Endothelial cell of hepatic sinusoid (primary cell): Measurements from ENCODE around the gene ZNF628.

ENCODE experiments used
- in situ Hi-C: cut with HindIII; loops from 2 replicates; pipeline ENCODE4 v1.10.0; 2017; ENCODE audit warnings: low sequenced_read_pairs

Gene ZNF628

DNA sequence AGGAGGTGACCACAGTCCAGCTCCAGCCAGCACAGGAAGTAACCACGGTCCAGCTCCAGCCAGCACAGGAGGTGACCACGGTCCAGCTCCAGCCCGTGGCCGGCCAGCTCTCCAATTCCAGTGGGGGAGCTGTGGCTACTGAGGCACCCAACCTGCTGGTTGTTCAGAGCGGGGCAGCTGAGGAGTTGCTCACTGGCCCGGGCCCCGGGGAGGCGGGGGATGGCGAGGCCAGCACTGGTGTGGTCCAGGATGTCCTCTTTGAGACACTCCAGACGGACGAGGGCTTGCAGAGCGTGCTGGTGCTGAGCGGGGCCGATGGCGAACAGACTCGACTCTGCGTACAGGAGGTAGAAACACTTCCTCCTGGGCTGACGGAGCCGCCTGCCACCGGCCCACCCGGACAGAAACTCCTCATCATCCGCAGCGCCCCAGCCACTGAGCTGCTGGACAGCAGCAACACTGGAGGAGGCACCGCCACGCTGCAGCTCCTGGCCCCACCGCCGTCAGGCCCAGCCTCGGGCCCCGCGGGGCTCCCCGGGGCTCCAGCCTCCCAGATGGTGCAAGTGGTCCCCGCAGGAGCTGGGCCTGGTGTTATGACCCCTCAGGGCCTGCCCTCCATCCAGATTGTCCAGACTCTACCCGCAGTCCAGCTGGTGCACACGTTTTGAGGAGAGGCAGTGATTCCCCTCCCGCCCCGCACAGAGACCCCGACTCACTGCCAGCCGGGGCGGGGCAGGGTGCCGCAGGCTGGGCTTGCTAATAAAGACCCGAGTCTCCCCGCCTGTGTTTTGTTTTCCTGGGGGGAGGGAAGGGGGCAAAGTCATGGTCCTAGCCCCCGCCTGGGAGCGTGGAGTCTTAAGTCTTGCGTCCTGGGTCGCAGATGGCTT is 7.5 kb downstream of the ZNF628 start:
- in situ Hi-C loops, result no loop called here

DNA sequence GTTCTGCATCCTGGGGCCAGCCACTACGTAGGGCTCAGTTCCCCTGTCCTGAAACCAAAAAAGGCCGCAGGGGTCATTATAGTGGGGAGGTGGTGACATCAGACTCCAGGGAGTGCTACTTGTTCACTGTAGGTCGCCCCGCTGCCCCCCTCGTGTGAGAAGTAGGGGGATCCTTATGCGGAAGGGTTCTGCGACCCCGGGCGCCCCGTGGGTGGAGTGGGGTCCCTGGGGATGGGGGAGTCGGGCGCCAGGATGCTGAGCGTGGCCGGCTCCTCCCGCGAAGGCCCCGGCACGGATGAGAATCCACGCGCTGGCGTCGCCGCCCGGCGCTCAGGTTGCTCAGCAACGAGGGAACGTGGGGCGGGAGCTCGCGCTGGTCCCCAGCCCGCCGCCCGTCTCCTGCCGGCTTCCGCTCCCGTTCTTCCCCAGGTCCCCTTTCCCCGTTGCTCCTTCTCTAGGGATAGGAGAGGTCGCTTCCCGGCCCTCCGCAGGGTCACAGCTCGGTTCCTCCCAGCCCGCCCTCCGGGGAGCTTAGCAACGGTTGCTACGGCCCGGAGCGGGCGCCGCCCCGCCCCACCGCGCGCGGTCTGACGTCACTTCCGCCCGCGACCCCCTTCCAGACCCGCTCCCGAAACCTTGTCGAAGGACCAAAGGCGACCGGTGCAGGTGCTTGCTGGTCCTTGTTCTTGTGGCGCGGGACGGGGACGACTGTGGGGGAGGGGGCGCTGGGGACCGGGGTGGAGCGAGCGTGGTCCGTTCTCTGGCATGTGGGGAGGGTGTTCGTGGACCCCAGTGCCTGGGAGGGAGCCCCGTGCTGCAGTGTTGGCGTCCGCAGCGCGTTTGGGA is 8.4 kb downstream of the ZNF628 start, which contains the start of gene NAT14:
Gene NAT14, plus strand, starts transcription at position 596 of the 846 bp plus-strand sequence. CDS start 521 bp downstream, outside the sequence.
- in situ Hi-C loops, result no loop called here

DNA sequence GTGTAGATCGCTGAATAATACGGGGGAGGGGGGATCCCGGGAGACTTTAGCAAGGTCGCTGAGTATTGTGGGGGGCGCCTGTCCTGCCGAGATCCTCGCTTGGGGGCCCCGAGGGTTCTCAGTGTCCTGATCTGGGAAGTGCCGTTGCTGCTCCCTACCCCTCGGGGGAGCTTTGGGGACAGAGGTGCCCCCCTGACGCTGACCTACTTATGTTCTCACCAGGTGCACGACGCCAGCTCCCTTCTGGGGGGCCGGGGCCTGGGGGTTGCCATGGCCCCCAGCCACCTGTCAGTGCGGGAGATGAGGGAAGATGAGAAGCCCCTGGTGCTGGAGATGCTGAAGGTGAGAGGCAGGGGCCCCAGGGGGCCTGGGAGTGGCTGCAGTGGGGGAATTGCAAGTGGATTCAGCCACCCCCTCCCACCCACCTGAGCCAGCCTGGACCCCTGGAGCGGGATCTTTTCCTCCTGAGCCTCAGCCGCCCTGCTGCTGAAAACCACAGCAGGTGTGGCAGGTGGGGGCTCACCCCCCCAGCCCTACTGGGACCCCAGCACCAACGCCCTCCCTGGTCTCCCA is 9.1 kb downstream of the ZNF628 start:
- in situ Hi-C loops, result no loop called here

DNA sequence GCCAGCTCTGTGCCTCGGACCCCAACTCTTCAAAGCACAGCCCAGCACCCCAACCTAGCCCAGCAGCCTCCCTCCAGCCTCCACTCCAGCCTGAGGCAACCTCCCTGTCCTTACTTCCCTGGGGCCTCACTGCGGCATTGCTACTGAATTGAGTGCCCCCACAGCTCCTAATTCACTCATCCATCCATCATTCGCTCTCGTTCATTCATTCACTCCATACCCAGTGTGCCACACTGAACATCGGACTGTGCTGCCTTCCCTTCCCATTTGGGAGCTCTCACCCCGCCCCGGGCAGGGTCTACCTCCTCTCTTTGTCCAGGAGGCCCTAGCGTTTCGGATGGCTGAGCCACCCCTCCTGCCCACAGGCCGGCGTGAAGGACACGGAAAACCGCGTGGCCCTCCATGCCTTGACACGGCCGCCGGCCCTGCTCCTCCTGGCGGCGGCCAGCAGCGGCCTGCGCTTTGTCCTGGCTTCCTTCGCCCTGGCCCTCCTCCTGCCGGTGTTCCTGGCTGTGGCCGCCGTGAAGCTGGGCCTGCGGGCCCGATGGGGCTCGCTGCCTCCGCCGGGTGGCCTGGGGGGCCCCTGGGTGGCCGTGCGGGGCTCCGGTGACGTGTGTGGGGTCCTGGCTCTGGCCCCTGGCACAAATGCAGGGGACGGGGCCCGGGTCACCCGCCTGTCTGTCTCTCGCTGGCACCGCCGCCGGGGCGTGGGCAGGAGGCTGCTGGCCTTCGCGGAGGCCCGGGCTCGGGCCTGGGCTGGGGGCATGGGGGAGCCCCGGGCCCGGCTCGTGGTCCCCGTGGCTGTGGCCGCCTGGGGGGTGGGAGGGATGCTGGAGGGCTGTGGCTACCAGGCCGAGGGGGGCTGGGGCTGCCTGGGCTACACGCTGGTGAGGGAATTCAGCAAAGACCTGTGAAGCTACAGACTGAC is 9.9 kb downstream of the ZNF628 start:
- in situ Hi-C loops, result no loop called here

DNA sequence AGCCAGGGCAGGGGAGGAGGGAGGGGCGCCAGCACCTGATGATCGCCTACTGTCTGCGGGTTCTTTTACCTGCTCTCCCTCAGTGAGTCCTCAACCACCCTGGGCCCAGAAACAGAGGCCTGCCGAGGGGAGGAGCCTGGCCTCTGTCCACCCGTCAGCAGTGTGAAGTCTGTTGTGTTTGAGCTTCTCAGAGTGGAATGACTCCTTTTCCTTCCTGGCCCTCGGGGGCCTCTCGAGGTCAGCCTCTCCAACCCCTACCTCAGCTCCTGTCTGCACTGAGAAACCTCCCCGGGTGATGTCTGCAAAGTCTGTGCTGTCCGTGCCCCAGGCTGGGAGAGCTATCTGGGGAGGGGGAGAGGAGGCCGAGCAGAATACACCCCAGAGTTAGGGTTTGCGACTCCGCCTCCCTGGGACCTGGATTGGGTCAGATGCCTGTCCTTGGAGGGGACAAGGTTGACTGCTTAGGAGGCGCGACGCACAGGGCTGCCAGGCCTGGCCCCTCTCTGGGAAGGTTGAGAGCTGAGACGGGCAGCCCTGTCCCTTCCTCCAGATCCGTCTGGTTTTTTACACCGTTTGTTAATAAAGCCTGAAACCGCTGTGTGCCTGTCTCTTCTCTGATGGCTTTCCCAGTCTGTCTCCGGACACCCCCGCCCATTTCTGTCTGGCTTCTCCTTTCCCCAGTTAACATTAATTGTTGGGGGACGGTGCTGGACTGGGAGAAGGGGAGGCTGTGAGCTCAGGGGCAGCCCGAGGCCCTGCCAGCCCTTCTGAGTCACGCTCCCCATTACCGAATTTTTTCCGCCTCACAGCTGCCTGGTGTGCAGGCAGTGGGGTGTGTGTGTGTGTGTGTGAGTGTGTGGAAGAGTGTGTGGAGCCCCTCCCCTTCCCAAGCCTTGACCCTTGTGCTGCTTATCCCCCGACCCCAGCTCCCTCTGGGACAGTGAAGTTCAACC is 10.8 kb downstream of the ZNF628 start:
- in situ Hi-C loops, result no loop called here

DNA sequence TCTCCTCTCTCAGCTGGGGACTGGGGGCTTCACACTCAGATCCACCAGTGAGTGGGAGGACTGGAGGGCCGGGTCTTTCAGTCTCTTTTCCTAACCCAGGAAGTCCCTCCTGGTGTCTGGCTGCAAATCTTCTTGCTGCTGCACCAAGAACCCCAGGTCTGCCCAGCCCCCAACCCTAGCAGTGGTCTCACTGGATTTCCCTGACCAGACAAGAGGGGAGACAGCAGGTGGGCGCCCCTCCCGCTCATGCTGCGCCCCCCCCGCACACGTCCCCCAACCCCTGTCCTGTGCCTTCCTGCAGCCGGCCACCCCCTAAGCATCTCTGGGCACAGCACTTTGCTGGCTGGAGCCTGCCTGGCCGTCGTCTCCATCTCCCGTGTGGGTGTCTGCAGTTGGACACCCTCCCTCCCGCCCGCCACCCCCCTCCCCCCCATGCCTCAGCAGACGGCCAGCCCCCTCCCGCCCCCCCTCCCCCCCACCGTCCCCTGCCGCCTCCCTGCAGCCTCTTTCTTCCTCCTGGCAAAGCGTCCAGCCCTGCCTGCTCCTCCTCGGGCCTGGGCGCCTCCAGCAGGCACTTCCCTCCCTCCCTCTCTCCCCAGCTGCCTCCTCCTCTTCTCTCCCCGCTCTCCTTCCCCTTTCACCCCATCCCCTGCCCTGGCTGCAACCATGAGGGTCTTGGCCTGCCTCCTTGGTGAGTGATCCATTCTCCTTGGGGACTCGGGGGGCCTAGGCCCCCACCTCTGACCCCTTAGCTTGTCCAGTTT is 11.7 kb downstream of the ZNF628 start, which contains the start of gene SSC5D:
Gene SSC5D, plus strand, starts transcription at position 513 of the 764 bp plus-strand sequence. Its CDS starts 154 bp downstream, at position 667.
- in situ Hi-C loops, result no loop called here

DNA sequence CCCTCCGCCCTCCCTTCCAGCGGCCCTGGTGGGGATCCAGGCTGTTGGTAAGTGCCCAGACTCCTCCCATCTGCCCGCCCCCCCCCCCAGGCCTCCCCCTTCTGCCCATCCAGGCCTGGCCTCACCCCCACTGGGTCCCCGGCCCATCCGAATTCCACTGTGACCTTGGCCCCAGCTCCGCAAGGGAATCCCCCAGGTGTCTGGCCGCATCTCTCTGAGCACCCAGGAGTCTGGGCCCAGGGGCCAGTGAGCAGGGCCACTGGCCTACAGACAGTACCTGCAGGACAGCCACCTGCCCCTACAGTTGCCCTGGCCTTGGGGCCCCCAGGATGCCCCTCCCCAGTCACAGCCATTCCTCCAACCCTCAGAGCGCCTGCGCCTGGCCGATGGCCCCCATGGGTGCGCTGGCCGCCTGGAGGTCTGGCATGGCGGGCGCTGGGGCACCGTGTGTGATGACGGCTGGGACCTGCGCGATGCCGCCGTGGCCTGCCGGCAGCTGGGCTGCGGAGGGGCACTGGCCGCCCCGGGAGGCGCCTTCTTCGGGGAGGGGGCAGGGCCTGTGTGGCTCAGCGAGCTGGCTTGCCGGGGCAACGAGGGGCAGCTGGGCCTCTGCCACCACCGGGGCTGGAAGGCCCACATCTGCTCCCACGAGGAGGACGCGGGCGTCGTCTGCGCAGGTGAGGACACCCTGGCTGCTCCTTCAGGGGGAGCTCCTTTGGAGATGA is 12.7 kb downstream of the ZNF628 start:
- in situ Hi-C loops, result no loop called here

DNA sequence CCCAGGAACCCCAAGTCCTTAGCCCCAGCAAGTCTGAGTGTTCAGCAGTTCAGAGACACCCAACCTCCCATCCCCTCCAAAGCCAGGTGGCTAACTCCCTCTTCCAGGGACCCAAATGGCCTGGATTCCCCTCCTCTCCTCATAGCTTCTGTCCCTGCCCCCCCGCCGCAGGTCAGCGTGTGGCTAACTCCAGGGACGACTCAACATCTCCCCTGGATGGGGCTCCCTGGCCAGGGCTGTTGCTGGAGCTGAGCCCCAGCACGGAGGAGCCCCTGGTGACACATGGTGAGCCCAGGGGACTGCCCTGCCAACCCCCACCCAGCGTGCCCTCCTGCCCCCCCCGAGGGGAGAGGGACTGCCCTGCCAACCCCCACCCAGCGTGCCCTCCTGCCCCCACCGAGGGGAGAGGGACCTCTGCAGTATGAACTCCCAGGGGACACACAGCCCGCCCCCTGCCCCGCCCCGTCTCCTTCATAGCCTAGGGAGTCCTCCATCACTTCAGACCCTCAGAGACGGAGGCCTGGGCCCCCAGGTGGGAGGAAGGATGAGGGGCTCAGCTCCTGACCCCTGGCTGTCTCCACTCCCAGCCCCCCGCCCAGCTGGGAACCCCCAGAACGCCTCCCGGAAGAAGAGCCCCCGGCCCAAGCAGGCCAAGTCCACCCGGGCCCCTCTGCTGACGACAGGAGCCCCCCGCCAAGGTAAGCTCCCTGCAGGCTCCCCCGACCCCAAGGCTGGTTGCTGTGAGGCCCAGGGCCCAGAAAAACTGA is 13.5 kb downstream of the ZNF628 start:
- in situ Hi-C loops, result no loop called here

DNA sequence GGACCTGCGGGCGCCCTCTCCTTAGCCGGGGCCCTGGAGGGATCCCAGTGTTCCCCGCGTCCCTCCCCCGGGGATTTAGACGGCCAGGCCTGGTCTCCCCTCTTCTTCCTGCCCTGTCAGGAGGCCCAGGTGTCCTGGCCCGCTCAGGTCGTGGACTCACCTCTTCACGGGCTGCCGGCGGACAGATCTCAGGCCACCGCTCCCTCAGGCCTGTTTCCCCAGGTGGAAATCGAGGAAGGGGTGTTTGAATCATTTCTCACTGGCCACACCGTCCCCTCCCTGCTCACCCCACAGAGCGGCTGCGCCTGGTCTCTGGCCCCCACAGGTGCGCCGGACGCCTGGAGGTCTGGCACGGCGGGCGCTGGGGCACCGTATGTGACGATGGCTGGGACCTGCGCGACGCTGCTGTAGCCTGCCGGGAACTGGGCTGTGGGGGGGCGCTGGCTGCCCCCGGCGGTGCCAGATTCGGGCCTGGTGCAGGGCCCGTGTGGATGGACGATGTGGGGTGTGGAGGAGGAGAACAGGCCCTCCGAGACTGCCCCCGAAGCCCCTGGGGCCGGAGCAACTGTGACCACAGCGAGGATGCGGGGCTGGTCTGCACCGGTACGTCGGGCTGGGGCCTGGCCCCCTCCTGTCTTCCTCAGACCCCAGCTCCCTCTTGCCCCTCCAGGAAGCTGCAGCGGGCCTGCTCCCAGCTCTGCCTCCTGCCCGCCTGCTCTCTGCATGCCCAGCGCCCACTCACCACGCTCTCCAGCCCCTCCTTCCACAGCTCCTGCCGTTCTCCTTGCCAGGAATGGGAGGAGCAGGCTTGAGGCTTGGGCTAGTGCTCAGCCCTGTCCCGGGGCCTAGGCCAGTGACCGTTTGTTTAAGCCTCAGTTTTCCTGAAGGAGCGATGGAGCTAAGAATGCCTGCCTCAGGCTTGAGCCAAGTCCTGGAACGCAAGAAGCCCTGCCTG is 14.3 kb downstream of the ZNF628 start:
- in situ Hi-C loops, result no loop called here

DNA sequence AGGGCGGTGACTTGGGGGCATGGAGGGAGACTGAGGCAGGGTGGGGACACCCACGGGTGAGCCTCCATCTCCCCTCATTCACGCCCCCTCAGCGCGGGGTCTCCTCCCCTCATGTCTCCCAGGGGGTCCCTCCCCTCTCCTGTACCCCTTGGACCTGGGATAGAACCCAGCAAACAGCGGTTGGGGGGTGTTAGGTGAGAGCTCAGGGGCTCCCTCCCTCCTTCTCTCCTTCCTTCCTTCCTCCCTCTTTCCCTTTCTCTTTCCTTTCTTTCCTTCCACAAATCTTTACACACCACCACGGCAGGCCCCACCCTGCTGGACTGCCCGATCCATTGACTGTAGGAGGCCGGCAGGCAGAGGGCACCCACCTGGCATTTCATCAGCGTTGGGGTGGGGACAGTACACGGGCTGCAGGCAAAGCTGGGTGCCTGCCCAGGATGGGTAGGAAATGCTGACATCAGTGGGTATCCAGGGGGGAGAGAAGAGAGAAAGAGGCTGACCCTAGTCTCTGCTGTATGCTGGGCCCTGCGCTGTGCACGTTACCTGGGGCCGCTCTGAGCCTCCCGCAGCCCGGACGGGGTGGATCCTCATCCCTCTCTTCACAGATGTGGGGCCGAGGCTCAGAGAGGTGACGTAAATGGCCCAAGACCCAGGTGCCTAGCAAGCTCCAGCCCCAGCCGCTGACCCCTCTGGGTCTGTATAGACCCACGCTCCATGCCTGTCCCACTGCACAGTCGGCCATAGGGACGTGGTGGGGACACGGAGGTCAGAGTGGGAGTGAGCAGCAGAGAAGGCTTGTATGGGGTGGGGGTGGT is 15.3 kb downstream of the ZNF628 start:
- in situ Hi-C loops, result no loop called here

DNA sequence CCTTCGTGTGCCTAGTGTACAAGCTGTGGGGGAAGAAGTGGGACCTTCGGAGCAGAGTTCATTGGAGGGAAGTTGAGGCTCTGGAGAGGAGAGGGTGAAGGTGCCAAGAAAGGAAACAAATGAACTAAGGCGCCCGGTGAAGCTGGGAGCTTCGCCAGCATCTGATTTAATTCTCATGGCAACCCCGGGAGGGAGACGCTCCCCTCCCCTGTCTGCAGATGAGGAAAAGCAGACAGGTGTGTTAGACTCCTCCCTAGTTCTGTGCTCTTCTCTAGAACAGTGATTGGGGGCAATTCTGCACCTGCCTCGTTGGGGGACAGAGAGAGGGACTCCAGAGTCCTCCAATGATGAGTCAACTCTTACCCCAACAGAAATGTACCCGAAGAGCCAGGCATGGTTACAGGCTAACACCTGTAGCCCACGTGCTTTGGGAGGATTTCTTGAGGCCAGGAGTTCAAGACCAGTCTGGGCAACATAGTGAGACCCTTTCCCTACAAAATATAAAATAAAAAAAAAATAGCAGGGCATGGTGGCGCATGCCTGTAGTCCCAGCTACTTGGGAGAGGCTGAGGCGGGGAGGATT is 16.0 kb downstream of the ZNF628 start:
- in situ Hi-C loops, result no loop called here

DNA sequence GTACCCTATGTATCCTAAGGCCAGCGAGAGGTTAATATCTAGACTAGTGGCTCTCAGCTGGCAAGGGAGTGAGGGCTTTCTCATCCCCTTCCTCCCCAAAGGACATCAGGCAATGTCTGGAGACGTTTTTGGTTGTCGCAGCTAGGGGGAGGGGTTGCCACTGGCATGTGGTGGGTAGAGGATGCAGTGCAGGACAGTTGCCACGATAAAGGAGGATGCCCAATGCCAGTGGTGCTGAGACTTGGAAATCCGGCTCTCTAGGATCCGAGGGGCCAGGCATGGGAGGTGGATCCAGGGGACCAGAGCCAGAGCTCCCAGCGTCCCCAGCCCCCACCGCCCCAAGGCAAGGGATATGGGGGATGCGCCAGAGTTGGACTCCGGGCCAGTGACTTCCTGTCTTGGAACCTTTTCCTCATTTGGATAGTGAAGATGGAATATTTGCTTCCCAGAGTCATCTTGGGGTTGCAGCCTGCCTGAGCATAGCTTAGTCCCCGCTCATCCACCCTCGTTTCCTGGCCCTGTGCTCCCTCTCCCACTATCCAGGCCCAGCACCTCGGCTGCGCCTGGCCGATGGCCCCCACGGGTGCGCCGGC is 16.7 kb downstream of the ZNF628 start:
- in situ Hi-C loops, result no loop called here

DNA sequence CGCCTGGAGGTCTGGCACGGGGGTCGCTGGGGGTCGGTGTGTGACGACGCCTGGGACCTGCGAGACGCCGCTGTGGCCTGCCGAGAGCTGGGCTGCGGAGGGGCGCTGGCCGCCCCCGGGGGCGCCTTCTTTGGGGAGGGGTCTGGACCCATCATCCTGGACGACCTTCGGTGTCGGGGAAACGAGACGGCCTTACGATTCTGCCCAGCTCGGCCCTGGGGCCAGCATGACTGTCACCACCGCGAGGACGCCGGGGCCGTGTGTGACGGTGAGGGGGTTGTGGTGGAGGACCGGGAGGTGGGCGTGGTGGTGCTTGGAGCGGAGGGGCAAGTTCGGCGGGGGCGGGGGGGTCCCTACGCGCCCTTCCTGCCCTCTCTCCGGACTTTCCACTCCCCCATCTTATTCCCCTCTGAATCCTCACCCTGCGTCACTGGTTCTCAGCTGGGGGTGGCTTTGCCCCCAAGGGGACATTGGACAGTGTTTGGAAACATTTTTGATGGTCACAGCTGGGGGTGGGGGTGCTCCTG is 17.3 kb downstream of the ZNF628 start:
- in situ Hi-C loops, result no loop called here

DNA sequence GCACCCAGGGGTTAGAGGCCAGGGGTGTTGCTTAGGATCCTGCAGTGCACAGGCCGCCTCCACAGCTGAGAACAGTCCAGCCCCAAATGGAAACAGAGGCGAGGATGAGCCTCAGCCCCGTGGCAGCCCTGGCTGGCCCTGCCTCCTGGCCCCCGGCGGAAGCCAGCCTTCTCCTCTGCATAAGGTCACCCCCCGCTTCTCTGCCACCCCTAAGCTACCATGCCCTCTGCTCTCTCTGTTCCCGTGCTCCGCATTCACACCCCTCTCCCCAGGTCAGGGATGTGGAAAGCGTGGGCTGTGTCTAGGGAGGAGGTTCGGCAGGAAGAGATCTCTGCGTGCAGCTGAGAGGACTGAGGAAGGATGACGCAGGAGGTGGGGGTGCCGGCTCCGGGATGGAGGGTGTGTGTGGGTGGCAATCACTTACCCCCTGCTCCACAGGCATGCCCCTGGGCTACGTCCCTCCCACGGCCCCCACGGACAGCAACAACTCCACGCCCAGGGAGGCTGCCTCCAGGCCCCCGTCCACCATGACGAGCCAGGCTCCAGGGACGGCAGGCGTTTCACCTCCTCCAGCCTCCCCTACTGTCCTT is 17.9 kb downstream of the ZNF628 start:
- in situ Hi-C loops, result no loop called here
